ENCODE results near the gene ACER1.

The ACER1 gene

DNA sequence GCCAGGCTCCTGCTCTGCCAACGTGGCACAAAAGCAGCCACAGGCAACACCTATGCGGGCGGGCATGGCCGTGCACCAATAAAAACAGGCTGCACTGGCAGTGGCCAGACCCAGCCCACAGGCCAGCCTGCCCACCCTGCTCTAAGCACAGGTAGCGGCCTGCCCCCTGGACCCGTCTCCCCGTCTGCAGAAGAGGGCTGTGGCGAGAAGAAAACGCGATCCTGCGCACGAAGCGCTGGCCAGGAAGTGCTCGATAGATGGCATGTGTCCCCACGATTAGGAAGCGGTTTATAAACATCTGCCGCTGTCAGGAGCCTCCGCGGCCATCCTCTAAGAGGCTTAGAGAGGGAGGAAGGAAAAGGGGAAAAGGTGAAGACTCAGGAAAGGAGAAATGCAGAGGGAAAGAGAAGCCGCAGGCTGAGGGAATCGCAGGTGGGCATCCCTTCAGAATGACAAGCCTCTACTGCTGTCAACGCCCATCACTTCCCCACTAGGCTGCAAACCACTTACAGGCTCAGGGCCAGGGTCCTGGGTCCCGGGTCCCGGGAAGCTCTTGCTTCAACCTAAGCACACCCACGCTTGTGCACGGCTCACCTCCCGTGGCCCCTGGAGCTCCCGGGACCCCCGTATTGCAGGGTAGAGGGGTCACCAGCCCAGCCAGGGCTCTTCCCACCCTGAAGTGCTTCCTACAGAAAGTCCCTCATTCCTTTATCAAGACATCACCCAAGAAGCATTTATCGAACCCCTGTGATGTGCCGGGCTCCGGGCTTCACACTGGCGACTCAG is 64.1 kb downstream of the ACER1 start:
- TF ChIP-seq, protein P1, sequence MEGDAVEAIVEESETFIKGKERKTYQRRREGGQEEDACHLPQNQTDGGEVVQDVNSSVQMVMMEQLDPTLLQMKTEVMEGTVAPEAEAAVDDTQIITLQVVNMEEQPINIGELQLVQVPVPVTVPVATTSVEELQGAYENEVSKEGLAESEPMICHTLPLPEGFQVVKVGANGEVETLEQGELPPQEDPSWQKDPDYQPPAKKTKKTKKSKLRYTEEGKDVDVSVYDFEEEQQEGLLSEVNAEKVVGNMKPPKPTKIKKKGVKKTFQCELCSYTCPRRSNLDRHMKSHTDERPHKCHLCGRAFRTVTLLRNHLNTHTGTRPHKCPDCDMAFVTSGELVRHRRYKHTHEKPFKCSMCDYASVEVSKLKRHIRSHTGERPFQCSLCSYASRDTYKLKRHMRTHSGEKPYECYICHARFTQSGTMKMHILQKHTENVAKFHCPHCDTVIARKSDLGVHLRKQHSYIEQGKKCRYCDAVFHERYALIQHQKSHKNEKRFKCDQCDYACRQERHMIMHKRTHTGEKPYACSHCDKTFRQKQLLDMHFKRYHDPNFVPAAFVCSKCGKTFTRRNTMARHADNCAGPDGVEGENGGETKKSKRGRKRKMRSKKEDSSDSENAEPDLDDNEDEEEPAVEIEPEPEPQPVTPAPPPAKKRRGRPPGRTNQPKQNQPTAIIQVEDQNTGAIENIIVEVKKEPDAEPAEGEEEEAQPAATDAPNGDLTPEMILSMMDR (IDR thresholded peaks at IDR 0.05; ENCODE audit: control insufficient read depth, extremely low read depth, insufficient read depth) = no peak
- no peak for DNase-seq (ENCODE audit: low read depth)

GRCh38 chr19:6268382-6268771 is 65.0 kb downstream of the ACER1 start:
- TF ChIP-seq, protein P1 (IDR thresholded peaks at IDR 0.05; ENCODE audit: control insufficient read depth, extremely low read depth, insufficient read depth) = no peak
- no peak for DNase-seq (ENCODE audit: low read depth)
- H3K4me3 ChIP-seq (ENCODE audit: low read depth, low read length) = no peak overlapping the region

More for the DNA sequence above, 64.1 kb downstream of the ACER1 start:
- no peak overlapping the region for H3K4me3 ChIP-seq (ENCODE audit: low read depth, low read length)

- H3K4me3 ChIP-seq (ENCODE audit: low read depth, low read length) = no peak overlapping the region
- DNase-seq (ENCODE audit: low read depth) = no peak
- TF ChIP-seq, protein P1 (IDR thresholded peaks at IDR 0.05; ENCODE audit: control insufficient read depth, extremely low read depth, insufficient read depth) = no peak
Measured at GRCh38 chr19:6267552-6268381, 65.6 kb downstream of the ACER1 start.

DNA sequence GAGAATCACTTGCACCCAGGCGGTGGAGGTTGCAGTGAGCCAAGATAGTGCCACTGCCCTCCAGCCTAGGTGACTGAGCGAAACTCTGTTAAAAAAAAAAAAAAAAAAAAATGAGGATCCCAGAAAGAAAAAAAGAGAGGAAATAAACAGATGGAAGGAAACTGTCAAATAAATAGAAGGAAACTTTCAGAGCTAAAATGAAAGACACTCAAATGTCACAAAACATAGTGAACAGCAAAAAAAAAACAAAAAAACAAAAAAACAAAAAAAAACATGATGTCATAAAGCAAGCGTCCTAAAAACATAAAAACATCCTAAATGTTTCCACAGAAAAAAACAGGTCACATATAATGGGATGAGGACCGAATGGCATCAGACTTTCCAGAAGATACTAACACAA is 68.6 kb downstream of the ACER1 start:
- H3K4me3 ChIP-seq (ENCODE audit: low read depth, low read length) = no peak overlapping the region
- no peak for DNase-seq (ENCODE audit: low read depth)
- TF ChIP-seq, protein P1 (IDR thresholded peaks at IDR 0.05; ENCODE audit: control insufficient read depth, extremely low read depth, insufficient read depth) = no peak

GRCh38 chr19:6263735-6264444 is 69.5 kb downstream of the ACER1 start:
- TF ChIP-seq, protein P1 (IDR thresholded peaks at IDR 0.05; ENCODE audit: control insufficient read depth, extremely low read depth, insufficient read depth) = no peak
- DNase-seq (ENCODE audit: low read depth) = no peak
- no peak overlapping the region for H3K4me3 ChIP-seq (ENCODE audit: low read depth, low read length)

DNA sequence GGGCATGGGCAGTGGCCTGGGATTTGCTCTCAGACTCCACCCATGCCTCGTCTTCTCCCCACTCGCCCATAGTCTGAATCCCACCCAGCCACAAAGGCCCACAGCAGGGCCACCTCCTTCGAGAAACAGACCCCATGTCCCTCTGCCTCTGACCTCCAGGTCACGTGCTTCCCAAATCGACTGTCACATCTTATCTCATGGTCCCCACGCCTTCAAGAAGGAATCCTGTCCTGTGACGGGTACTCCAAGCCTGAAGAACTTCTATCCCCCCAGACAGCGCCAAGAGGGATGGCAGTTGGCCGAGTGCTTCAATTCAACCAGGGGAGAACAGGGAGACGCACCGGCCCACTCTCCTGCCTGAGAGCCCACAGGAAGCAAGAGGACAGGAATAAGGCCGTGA is 70.1 kb downstream of the ACER1 start:
- TF ChIP-seq, protein P1 (IDR thresholded peaks at IDR 0.05; ENCODE audit: control insufficient read depth, extremely low read depth, insufficient read depth) = no peak
- no peak for DNase-seq (ENCODE audit: low read depth)
- H3K4me3 ChIP-seq (ENCODE audit: low read depth, low read length) = no peak overlapping the region

Measured in LNCaP clone FGC (cell line).